Kidney epithelial cell (primary cell): ENCODE data around the gene SLC6A17. TPM values are rescaled to one million over a fixed set of nuclear protein-coding genes. Genes with fewer than 3 reads are reported as not detected.

ENCODE experiments used
- DNase-seq: peaks from one replicate; pipeline ENCODE4 v3.0.0-alpha.2; 2010; ENCODE audit warnings: low read depth
- H3K27me3 ChIP-seq: 2 replicates; pipeline ENCODE4 v1.6.0; 2011; ENCODE audit warnings: low read length; ENCODE audit not compliant: control insufficient read depth, insufficient read depth
- H3K36me3 ChIP-seq: 2 replicates; pipeline ENCODE4 v1.5.1; 2011; ENCODE audit warnings: low read length; ENCODE audit not compliant: control insufficient read depth, insufficient read depth
- H3K4me3 ChIP-seq: 2 replicates; pipeline ENCODE4 v1.5.1; 2011; ENCODE audit warnings: low read depth, mild to moderate bottlenecking, control low read depth, low read length
- total RNA-seq: library from RNA; depleted of rRNA; stranded (reverse); fragments of >200 nt; gene quantifications from 2 replicates; pipeline ENCODE4 v1.2.3, GENCODE V29; 2015
- TF ChIP-seq, protein P1 (sequence below): IDR thresholded peaks from 2 replicates; pipeline ENCODE4 v1.5.1; 2011; ENCODE audit warnings: mild to moderate bottlenecking, moderate library complexity, low read length, control low read depth, inconsistent platforms; ENCODE audit not compliant: insufficient read depth, poor library complexity, severe bottlenecking

The SLC6A17 gene
- total RNA-seq, 1 donor from 2014 or later, result 0.42 TPM

DNA sequence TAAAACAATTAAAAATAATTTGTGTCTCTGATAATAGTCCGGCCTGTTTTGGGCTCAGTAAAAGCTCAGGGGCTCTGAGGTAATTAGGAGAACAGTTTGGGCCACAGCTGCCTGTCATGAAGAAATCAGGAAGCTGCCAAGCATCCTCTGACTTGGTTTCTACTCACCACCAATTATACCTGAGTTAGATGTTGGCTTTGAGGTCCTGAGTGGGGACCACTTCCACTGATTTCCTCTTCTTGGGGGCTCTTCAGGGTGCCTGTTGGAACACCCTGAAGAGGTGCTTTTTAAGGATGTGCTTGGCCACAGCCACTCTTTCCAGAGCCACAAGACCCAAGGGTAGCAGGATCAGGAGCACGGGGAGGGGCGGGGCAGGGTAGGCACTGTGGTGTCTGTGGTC lies 10.9 kb downstream of the SLC6A17 start:
- no peak overlapping the region for H3K4me3 ChIP-seq
- no peaks in the 10 kb centered on the region for H3K27me3 ChIP-seq
- DNase-seq, result no peak
- TF ChIP-seq, protein P1, sequence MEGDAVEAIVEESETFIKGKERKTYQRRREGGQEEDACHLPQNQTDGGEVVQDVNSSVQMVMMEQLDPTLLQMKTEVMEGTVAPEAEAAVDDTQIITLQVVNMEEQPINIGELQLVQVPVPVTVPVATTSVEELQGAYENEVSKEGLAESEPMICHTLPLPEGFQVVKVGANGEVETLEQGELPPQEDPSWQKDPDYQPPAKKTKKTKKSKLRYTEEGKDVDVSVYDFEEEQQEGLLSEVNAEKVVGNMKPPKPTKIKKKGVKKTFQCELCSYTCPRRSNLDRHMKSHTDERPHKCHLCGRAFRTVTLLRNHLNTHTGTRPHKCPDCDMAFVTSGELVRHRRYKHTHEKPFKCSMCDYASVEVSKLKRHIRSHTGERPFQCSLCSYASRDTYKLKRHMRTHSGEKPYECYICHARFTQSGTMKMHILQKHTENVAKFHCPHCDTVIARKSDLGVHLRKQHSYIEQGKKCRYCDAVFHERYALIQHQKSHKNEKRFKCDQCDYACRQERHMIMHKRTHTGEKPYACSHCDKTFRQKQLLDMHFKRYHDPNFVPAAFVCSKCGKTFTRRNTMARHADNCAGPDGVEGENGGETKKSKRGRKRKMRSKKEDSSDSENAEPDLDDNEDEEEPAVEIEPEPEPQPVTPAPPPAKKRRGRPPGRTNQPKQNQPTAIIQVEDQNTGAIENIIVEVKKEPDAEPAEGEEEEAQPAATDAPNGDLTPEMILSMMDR, result no peak
- no peaks in the 10 kb centered on the region for H3K36me3 ChIP-seq

DNA sequence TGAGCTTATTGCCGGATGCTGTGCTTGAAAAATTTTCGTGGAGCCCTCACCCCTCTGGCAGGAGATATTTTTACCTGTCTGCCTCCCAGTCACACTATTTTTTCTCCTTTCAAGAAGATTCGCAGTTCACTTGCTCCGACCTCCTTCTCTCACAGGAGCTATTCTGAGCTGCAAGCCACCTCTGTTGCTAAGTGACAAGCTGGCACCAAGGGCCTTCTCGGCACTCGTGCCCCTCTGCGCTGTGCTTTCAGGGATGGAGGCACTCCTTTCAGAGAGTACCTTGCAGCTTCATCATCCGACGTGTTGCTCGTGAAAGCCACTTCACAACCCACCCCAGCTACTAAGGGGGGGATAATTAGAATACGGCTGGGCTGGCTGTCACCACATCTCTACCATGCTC lies 11.6 kb downstream of the SLC6A17 start:
- DNase-seq, result no peak
- no peaks in the 10 kb centered on the region for H3K27me3 ChIP-seq
- no peak overlapping the region for H3K4me3 ChIP-seq
- TF ChIP-seq, protein P1, result no peak
- no peaks in the 10 kb centered on the region for H3K36me3 ChIP-seq

DNA sequence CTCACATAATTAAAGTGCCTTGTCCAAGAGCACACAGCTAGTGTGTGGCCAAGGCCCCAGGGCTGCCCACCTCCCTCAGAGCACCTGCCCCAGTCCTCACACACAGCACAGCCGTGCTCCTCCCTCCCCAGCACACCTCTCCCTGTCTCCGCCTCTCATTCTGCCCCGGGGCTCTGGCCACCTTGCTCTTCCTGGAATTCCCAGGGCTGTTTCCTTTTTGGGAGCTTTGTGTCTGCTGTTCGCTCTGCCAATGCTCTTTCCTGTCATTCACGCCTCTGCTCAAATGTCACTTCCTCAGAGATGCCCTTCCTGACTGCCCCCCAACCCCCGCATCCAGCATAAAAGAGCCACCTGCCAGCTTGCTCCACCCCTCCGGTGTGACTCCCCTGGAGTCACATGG lies 13.3 kb downstream of the SLC6A17 start:
- H3K4me3 ChIP-seq, result no peak overlapping the region
- no peak for DNase-seq
- H3K36me3 ChIP-seq, result no peaks in the 10 kb centered on the region
- TF ChIP-seq, protein P1, result no peak
- H3K27me3 ChIP-seq, result no peaks in the 10 kb centered on the region

DNA sequence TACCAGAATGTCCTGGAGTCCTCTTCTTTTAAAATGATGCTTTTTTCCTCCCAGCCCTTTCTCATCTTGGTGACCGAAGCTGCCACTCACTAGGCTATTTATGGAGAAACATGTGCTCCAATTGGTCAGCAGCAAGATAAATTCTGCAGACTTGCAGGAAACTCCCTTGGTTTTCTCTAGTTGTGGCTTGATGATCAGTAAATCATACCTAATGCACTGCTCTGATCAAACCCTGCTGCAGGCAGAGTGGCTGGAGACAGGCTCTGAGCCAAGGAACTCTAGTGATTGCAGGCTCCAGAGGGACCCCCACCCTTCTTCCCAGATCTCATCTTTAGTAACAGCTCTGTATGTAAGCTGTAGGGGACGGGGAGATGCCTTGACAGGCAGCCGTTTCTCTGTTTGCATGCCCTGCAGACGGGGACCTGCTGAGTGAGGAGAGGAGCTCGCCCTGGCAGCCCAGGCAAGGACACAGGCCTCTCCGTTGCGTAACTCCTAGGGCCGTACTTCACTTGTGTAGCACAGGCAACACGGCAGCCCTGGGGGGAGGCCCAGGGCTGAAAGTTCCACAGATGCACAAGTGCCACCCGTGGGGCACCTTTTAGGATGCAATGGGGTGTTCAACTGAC lies 14.5 kb downstream of the SLC6A17 start:
- DNase-seq, result no peak
- Histone ChIP-seq H3K36me3 (no peaks in the 10 kb centered on the region), H3K27me3 (no peaks in the 10 kb centered on the region), H3K4me3 (no peak overlapping the region)
- TF ChIP-seq, protein P1, result no peak

DNA sequence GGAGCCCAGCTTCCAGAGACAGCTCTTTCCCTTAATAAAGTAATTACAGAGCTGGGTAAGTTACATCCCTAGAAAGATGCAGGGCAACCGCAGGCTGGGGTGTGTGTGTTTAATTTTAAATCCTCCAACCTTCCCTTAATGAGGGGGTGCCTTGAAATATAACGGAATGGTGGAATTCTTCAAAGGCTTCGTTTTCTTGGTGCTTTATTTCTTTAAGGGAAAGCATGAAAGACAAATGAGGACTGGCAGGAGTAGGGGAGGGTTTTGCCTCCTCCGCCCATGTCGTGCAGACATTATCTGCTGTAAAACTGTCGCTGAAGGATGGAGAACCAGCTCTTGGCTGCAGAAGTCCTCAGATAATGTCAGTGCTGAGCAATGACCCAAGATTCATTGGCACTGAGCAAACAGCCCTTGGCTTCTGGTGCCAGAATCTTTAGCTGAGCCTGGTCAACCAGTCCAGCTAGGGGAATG lies 15.5 kb downstream of the SLC6A17 start:
- TF ChIP-seq, protein P1, result no peak
- Histone ChIP-seq H3K4me3 (no peak overlapping the region), H3K27me3 (peaks cover 2% of the 10 kb centered on the region), H3K36me3 (no peaks in the 10 kb centered on the region)
- DNase-seq, result no peak

DNA sequence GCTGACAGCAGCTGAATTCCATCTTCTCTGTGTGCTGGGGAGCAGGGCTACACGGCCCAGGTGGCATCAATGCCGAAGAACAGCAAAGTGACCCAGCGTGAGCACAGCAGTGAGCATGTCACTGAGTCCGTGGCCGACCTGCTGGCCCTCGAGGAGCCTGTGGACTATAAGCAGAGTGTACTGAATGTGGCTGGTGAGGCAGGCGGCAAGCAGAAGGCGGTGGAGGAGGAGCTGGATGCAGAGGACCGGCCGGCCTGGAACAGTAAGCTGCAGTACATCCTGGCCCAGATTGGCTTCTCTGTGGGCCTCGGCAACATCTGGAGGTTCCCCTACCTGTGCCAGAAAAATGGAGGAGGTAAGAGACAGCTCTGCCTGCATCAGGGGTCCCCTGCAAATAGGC lies 16.6 kb downstream of the SLC6A17 start:
- Histone ChIP-seq H3K4me3 (no peak overlapping the region), H3K27me3 (peaks cover 3% of the 10 kb centered on the region), H3K36me3 (no peaks in the 10 kb centered on the region)
- TF ChIP-seq, protein P1, result no peak
- DNase-seq, result no peak
